H1 (cell line): Measurements from ENCODE around the gene BCAS1. TPM values are rescaled to one million over a fixed set of nuclear protein-coding genes. Genes with fewer than 3 reads are reported as not detected.

Experiments used
- CTCF ChIA-PET: fragments of 300-600 bp; sonication (Branson Sonifier 250); formaldehyde crosslinking; loops from one replicate; lab custom pipeline; 2021; ENCODE audit not compliant: partially characterized antibody; lab: Charles Lee
- POLR2A ChIA-PET: fragments of 300-600 bp; sonication (Branson Sonifier 250); formaldehyde crosslinking; loops from one replicate; lab custom pipeline; 2021; ENCODE audit warnings: inconsistent platforms; ENCODE audit not compliant: partially characterized antibody; lab: Charles Lee
- DNase-seq, 2 experiments: peaks; one replicate each; pipeline versions ENCODE4 v3.0.0 to v3.0.0-alpha.2; 2010 to 2022; ENCODE audit warnings: low spot score in 2 of 2, low read depth in 1 of 2, mixed read lengths in 1 of 2
- FAIRE-seq: peaks from 2 replicates; lab custom pipeline; 2011; peaks lifted over from hg19 to GRCh38; lab: Jason Lieb, UNC
- H2AFZ ChIP-seq: 2 replicates; pipeline ENCODE4 v1.8.1; 2012; ENCODE audit warnings: low read length, inconsistent platforms
- H2AK5ac ChIP-seq: 2 replicates; pipeline ENCODE4 v1.6.1; 2013; ENCODE audit warnings: low read depth, low read length
- H2BK120ac ChIP-seq: replicated peaks from 2 replicates; pipeline ENCODE3; 2013; ENCODE audit warnings: low read depth, low read length, inconsistent platforms
- H2BK12ac ChIP-seq: 2 replicates; pipeline ENCODE4 v1.6.1; 2013; ENCODE audit warnings: low read depth, low read length
- H2BK15ac ChIP-seq: 2 replicates; pipeline ENCODE4 v1.6.1; 2013; ENCODE audit warnings: low read length
- H2BK20ac ChIP-seq: 2 replicates; pipeline ENCODE4 v1.6.1; 2013; ENCODE audit warnings: low read length
- H2BK5ac ChIP-seq: 2 replicates; pipeline ENCODE4 v1.6.1; 2013; ENCODE audit warnings: low read depth, low read length
- H3K14ac ChIP-seq: 2 replicates; pipeline ENCODE4 v1.6.1; 2013; ENCODE audit warnings: inconsistent platforms; ENCODE audit not compliant: insufficient read length
- H3K18ac ChIP-seq: 2 replicates; pipeline ENCODE4 v1.6.1; 2013; ENCODE audit warnings: low read length; ENCODE audit errors: extremely low read depth
- H3K23ac ChIP-seq: 2 replicates; pipeline ENCODE4 v1.6.1; 2013; ENCODE audit warnings: inconsistent platforms; ENCODE audit not compliant: insufficient read length
- H3K23me2 ChIP-seq: 2 replicates; pipeline ENCODE4 v1.6.1; 2013; ENCODE audit warnings: low read depth, low read length
- H3K27ac ChIP-seq: 2 replicates; pipeline ENCODE4 v1.6.1; 2011; ENCODE audit warnings: low read depth, low read length, inconsistent platforms
- H3K27me3 ChIP-seq, 4 experiments: replicated peaks in 1 of 4; 1 replicate in 1 of 4; 2 replicates in 3 of 4; pipeline versions ENCODE4 v1.6.1 to v1.8.1; 2011 to 2013; ENCODE audit warnings: low read length in 3 of 4, mild to moderate bottlenecking in 3 of 4, inconsistent platforms in 2 of 4, mixed read lengths in 2 of 4, moderate library complexity in 1 of 4; ENCODE audit not compliant: control insufficient read depth in 3 of 4, insufficient read depth in 3 of 4; ENCODE audit errors: extremely low read depth in 1 of 4
- H3K36me3 ChIP-seq, 4 experiments: 2 replicates each; pipeline versions ENCODE4 v1.6.1 to v1.8.1; 2011 to 2013; ENCODE audit warnings: mild to moderate bottlenecking in 4 of 4, low read length in 3 of 4, moderate library complexity in 2 of 4, control low read depth in 1 of 4, inconsistent platforms in 1 of 4; ENCODE audit not compliant: insufficient read depth in 4 of 4, control insufficient read depth in 2 of 4
- H3K4ac ChIP-seq: replicated peaks from 2 replicates; pipeline ENCODE3; 2013; ENCODE audit warnings: low read length, low read depth, mixed read lengths, inconsistent platforms; ENCODE audit not compliant: insufficient read length
- H3K4me1 ChIP-seq, 4 experiments: replicated peaks in 1 of 4; 1 replicate in 1 of 4; 2 replicates in 3 of 4; pipeline versions ENCODE4 v1.6.1 to v1.8.1; 2011 to 2013; ENCODE audit warnings: low read length in 3 of 4, inconsistent platforms in 2 of 4, mixed read lengths in 1 of 4; ENCODE audit not compliant: insufficient read depth in 4 of 4, control insufficient read depth in 3 of 4
- H3K4me2 ChIP-seq, 2 experiments: 2 replicates each; pipeline versions ENCODE4 v1.6.1 to v1.8.1; 2011 to 2013; ENCODE audit warnings: low read depth in 2 of 2, low read length in 2 of 2, control low read depth in 1 of 2, inconsistent platforms in 1 of 2, mild to moderate bottlenecking in 1 of 2; ENCODE audit not compliant: insufficient read depth in 1 of 2
- H3K4me3 ChIP-seq, 4 experiments: fragments of 200-600, 300-600 bp in 1 of 4; sonication (generic), shearing (Covaris generic), sonication (Bioruptor Twin) in 1 of 4; 2 replicates each; pipeline versions ENCODE4 v1.5.1 to v1.8.1; 2011 to 2016; ENCODE audit warnings: low read length in 4 of 4, low read depth in 3 of 4, control low read depth in 2 of 4, inconsistent platforms in 2 of 4, mild to moderate bottlenecking in 2 of 4, mixed read lengths in 1 of 4, moderate library complexity in 1 of 4; ENCODE audit not compliant: insufficient read depth in 2 of 4; ENCODE audit errors: extremely low read depth in 1 of 4
- H3K56ac ChIP-seq: replicated peaks from 2 replicates; pipeline ENCODE3; 2013; ENCODE audit warnings: low read depth, mild to moderate bottlenecking, mixed read lengths, low read length, inconsistent platforms; ENCODE audit not compliant: insufficient read length
- H3K79me1 ChIP-seq: 2 replicates; pipeline ENCODE4 v1.6.1; 2013; ENCODE audit warnings: low read depth, low read length, control low read depth
- H3K79me2 ChIP-seq, 2 experiments: 2 replicates each; pipeline versions ENCODE4 v1.6.1 to v1.8.1; 2012 to 2013; ENCODE audit warnings: low read length in 2 of 2, mild to moderate bottlenecking in 2 of 2, inconsistent platforms in 1 of 2; ENCODE audit not compliant: insufficient read depth in 2 of 2, control insufficient read depth in 1 of 2
- H3K9ac ChIP-seq, 4 experiments: replicated peaks in 1 of 4; 1 replicate in 1 of 4; 2 replicates in 3 of 4; pipeline versions ENCODE4 v1.6.1 to v1.8.1; 2011 to 2013; ENCODE audit warnings: low read depth in 3 of 4, low read length in 3 of 4, control low read depth in 2 of 4, mild to moderate bottlenecking in 2 of 4, moderate library complexity in 2 of 4, inconsistent platforms in 1 of 4; ENCODE audit errors: extremely low read depth in 1 of 4
- H3K9me3 ChIP-seq, 2 experiments: 2 replicates each; pipeline versions ENCODE4 v1.6.1 to v1.8.1; 2012 to 2013; ENCODE audit warnings: mild to moderate bottlenecking in 2 of 2, moderate library complexity in 2 of 2, control low read depth in 1 of 2, inconsistent platforms in 1 of 2, low read depth in 1 of 2, low read length in 1 of 2, mixed read lengths in 1 of 2; ENCODE audit not compliant: insufficient read depth in 2 of 2
- H4K20me1 ChIP-seq, 2 experiments: replicated peaks in 1 of 2; 2 replicates each; pipeline versions ENCODE3 to v1.8.1; 2011 to 2013; ENCODE audit warnings: inconsistent platforms in 2 of 2, low read length in 2 of 2, mild to moderate bottlenecking in 1 of 2; ENCODE audit not compliant: insufficient read depth in 2 of 2, control insufficient read depth in 1 of 2
- H4K5ac ChIP-seq: 2 replicates; pipeline ENCODE4 v1.6.1; 2013; ENCODE audit warnings: low read length, low read depth, mixed read lengths, inconsistent platforms; ENCODE audit not compliant: insufficient read length
- H4K8ac ChIP-seq: 2 replicates; pipeline ENCODE4 v1.8.0; 2013; ENCODE audit warnings: mild to moderate bottlenecking, moderate library complexity, low read length, inconsistent platforms; ENCODE audit not compliant: insufficient read depth; ENCODE audit errors: extremely low read depth
- H4K91ac ChIP-seq: replicated peaks from 2 replicates; pipeline ENCODE3; 2013; ENCODE audit warnings: low read length, mixed read lengths, inconsistent platforms; ENCODE audit not compliant: insufficient read length
- BCL11A ChIP-seq, 2 experiments: IDR thresholded peaks; one replicate each; pipeline ENCODE4 v1.6.1; 2011; ENCODE audit warnings: low read depth in 2 of 2, low read length in 2 of 2, mild to moderate bottlenecking in 2 of 2
- BRCA1 ChIP-seq: IDR thresholded peaks from 2 replicates; pipeline ENCODE4 v1.6.1; 2012; ENCODE audit warnings: low read depth, low read length, improper control_type of control experiment
- CHD2 ChIP-seq: IDR thresholded peaks from 2 replicates; pipeline ENCODE4 v1.6.1; 2012; ENCODE audit warnings: low read length, improper control_type of control experiment
- CTBP2 ChIP-seq: IDR thresholded peaks from 2 replicates; pipeline ENCODE4 v1.7.0; 2011; ENCODE audit warnings: borderline replicate concordance, mild to moderate bottlenecking, moderate library complexity, mixed read lengths, low read length; ENCODE audit not compliant: insufficient read depth, insufficient read length
- EGR1 ChIP-seq: IDR thresholded peaks from 2 replicates; pipeline ENCODE4 v1.6.1; 2011; ENCODE audit warnings: low read depth, low read length, borderline replicate concordance
- RFX5 ChIP-seq: IDR thresholded peaks from 2 replicates; pipeline ENCODE4 v1.6.1; 2011; ENCODE audit warnings: low read depth, low read length, improper control_type of control experiment, borderline replicate concordance
- SP1 ChIP-seq: IDR thresholded peaks from 2 replicates; pipeline ENCODE4 v1.6.1; 2011; ENCODE audit warnings: low read depth, low read length
- SP2 ChIP-seq: IDR thresholded peaks from 2 replicates; pipeline ENCODE4 v1.6.1; 2012; ENCODE audit warnings: mild to moderate bottlenecking, low read length, inconsistent platforms
- WGBS, 2 experiments: shearing (Covaris generic) in 1 of 2; methylation state at CpG; one replicate each; pipeline versions ENCODE4 v1.1.6 to v1.1.7; 2013 to 2015; ENCODE audit warnings: low lambda C conversion rate in 2 of 2, mixed read lengths in 2 of 2, inconsistent platforms in 1 of 2, low coverage in 1 of 2, missing lambda C conversion rate in 1 of 2; ENCODE audit not compliant: insufficient replicate concordance in 2 of 2, insufficient coverage in 1 of 2, insufficient read length in 1 of 2; ENCODE audit errors: extremely low coverage in 1 of 2, missing lambda C conversion rate in 1 of 2; 5-methylcytosine and 5-hydroxymethylcytosine counted together
- polyA plus RNA-seq, 7 experiments: library from polyadenylated mRNA; depleted of rRNA in 3 of 7; stranded (reverse) in 5 of 7; unstranded in 2 of 7; fragments of >200 nt in 5 of 7; fragments of 200-250 nt in 2 of 7; gene quantifications; 1 replicate in 5 of 7; 2 replicates in 1 of 7; 4 replicates in 1 of 7; pipeline versions ENCODE4 v1.2.1 to v1.2.3, GENCODE V29; 2011 to 2013; ENCODE audit warnings: missing spikeins in 2 of 7, mixed read lengths in 2 of 7
- total RNA-seq: library from RNA; stranded (reverse); fragmentation: NEBNext Ultra II Directional; extraction: Animal tissue kit (Norgen Biotek cat#: 25700); gene quantifications from 2 replicates; pipeline ENCODE4 v1.2.1, GENCODE V29; 2021

Gene BCAS1
- total and polyA plus RNA-seq, 2 of the 8 experiments (the other 6 are each of a cell fraction or from before 2014, with no cell fraction given) = 0.06 to 0.19 TPM

- H3K4ac ChIP-seq = no peak overlapping the region
- H3K9me3 ChIP-seq = no peaks in the 10 kb centered on the region
- no peak overlapping the region for H2BK15ac ChIP-seq
- CTCF ChIA-PET = interaction anchor here (0.6 to 7.6 kb wide), 4 partner anchors 38 to 490 kb away, joined by 3 to 38 read pairs (median 4); no protein-coding TSS in a partner anchor
- FAIRE-seq (no peak), DNase-seq (no peak)
- H2AFZ ChIP-seq = no peak overlapping the region
- H4K5ac ChIP-seq = no peak overlapping the region
- H2BK5ac ChIP-seq = no peak overlapping the region
- POLR2A ChIA-PET = no interaction called here
- no peak overlapping the region for H3K4me2 ChIP-seq
- H3K27me3 ChIP-seq = no peaks in the 10 kb centered on the region
- H3K56ac ChIP-seq = no peak overlapping the region
- no peaks in the 10 kb centered on the region for H3K79me1 ChIP-seq
- no peak overlapping the region for H4K8ac ChIP-seq
- no peak overlapping the region for H3K4me3 ChIP-seq
- no peak overlapping the region for H3K27ac ChIP-seq
- no peaks in the 10 kb centered on the region for H3K79me2 ChIP-seq
- no peak overlapping the region for H4K91ac ChIP-seq
- H2BK120ac ChIP-seq = no peak overlapping the region
- H3K18ac ChIP-seq = no peak overlapping the region
- TF ChIP-seq SP1 = no peak
- no peak for TF ChIP-seq CTBP2
- no peak for TF ChIP-seq EGR1
- TF ChIP-seq RFX5 = no peak
- peak; percentile 80 for TF ChIP-seq CHD2
- TF ChIP-seq BRCA1 = peak; percentile 54; the same call in 1 of the 2 replicates
- TF ChIP-seq BCL11A (IDR thresholded peaks at IDR 0.05; ENCODE audit: low read depth in 2 of 2, low read length in 2 of 2) = no peak
- TF ChIP-seq SP2 = no peak
- no peak overlapping the region for H3K23ac ChIP-seq
- WGBS, 2 experiments = 96% methylated on average over 16 of the region's 16 CpGs; no CpG with 5 or more reads in 1 of the 2 experiments
- no peak overlapping the region for H2AK5ac ChIP-seq
- H4K20me1 ChIP-seq = no peaks in the 10 kb centered on the region
- no peak overlapping the region for H2BK20ac ChIP-seq
- H3K14ac ChIP-seq = no peak overlapping the region
- H2BK12ac ChIP-seq = no peak overlapping the region
- no peak overlapping the region for H3K9ac ChIP-seq
- no peaks in the 10 kb centered on the region for H3K4me1 ChIP-seq
- no peaks in the 10 kb centered on the region for H3K23me2 ChIP-seq
- no peaks in the 10 kb centered on the region for H3K36me3 ChIP-seq
These were observed 11.8 kb downstream of the BCAS1 start for GRCh38 chr20:54058420-54059139.
